Pons (tissue), 1 donor: ENCODE measurements around the gene NUDT15.
"Not testable (repeated sequence)": the region's sequence is repeated elsewhere in the genome, so short reads cannot be mapped to it uniquely, and the experiment has no call there.

Experiments
- DNase-seq: peaks from one replicate; pipeline ENCODE4 v3.0.0-alpha.2; 2016; ENCODE audit warnings: low spot score

NUDT15 gene

DNA sequence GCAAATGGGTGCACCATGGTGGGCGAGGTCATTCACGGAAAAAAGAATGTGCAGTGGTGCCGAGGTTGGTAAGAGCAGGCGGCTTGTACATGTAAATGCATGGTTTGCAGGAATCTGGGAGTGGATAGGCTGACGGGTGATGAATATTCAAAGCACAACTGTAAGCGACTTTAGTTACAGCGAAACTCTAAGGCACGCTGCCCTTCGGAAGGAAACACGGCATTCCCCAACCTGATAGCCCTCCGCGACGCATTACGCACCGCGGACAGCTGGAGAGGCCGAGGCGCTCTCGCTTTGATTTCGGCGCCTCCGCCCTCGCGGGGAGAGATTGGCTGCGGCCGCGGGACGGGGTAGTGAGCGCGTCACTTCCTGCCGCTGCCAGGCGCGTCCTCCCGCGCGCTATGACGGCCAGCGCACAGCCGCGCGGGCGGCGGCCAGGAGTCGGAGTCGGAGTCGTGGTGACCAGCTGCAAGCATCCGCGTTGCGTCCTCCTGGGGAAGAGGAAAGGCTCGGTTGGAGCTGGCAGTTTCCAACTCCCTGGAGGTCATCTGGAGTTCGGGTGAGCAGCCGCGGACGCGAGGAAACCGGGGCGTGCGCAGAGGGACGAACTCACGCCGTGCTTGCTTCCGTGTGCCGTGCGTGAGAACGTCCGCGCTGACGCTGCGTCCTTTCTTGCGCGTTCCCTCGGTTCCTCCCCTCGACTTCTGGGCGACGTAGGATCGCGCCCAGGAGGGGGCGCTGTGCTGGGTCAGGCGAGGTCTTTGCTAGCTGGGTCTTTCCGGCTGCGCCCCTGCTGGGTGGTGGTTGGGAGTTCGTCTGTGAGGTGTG is at the start of gene NUDT15:
TSS of gene NUDT15 (plus strand) at position 381 of the 828 bp plus-strand sequence. CDS start at position 402, 21 bp downstream.
- DNase-seq = peak; percentile 96

DNA sequence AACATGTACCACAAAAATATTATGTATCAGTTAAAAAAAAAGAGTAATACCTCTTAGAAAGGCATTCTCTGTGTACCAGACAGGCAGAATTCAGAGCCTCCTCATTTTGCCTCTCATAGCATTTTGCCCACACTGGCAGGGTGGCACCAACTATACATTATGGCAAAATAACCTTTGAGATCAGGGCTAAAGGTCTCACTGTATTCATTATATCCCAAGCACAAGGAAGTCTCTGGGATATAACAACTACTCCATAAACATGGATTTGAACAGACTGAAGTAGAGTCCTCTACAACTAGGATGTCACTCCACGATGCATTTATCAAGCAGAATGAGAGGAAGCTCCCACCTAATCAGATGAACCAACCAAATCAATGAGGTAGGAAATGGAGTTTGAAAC is 47.1 kb upstream of the NUDT15 start:
- DNase-seq = no peak

DNA sequence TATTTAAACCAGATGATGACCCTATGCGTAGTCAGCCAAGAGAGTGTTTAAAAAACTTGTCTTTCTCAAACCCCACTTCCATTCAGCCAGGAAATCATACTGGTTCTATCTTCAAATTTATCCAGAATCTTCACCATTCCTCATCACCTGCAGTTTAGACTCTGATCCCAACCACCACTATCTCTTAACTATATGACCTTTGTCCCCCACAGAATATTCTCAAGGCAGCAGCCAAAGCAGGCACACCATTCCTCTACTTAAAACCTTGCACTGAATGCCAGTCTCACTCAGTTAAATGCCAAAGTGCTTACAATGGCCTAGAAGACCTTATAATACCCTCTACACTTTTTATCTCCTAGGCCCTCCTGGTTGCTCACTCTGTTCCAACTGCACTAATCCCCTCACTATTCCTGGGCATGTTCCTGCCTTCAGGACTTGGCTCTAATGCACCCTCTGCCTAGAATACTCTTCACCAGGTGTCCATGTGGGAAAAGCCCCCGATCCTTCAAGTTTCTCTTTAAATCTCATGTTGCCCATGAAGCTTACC is 46.5 kb upstream of the NUDT15 start:
- DNase-seq = no peak

- DNase-seq = no peak
Observed at GRCh38 chr13:47991859-47992258, 45.7 kb upstream of the NUDT15 start.

GRCh38 chr13:47997384-47997783 is 40.1 kb upstream of the NUDT15 start:
- no peak for DNase-seq

DNA sequence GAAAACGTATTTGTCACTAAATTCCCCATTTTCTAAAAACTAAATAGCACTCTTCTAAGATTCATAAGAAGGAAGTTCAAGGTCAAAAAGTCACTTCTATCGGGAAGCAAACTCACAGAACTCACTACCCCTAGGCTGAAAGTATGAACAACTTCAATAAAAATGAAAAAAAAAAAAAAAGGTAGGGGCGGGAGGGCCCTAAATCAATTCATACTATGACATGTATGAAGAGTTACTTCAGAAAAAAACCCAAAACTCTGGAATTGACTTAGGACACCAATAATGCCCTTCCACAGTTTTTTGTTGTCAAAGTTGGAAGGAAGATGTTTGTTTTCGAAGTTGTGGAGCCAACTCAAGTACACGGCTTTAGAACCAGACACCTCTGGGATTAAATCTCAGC is 37.6 kb upstream of the NUDT15 start:
- DNase-seq = no peak

DNA sequence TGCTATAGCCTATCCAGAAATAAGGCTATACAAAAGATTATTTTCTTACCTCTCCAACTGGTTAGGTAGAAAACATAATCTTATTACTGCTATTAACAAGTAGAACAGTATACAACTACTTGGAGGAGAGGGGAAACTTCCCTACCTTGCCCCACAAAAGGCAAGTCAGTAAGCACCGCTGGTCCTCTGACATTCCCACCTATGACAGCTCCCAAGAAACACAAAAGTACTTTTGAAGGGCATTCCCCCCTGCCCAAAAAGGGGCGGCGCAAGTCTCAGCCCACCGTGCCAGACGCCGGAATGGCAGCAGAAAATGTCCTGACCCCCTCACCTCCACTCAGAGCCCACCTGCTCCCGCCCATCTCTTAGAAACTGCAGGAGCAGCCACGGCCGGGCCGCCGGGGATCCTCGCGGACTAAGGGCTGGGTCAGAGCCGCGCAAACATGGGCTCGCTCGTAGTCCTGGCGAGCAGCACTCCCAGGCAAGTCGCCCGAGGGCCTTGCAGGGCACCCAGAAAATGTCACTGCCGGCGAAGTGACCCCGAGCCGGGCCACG is 36.9 kb upstream of the NUDT15 start:
- peak; percentile 11 for DNase-seq

GRCh38 chr13:48001114-48001881 is 36.2 kb upstream of the NUDT15 start, which contains the start of gene SUCLA2:
Gene SUCLA2, minus strand, starts transcription at chr13:48001273. Its CDS starts 4 bp downstream, at chr13:48001269.
- peak; percentile 86 for DNase-seq

- not testable (repeated sequence) for DNase-seq
Observed at GRCh38 chr13:48001999-48002398, 35.5 kb upstream of the NUDT15 start.

- DNase-seq = peak; percentile 73
Observed at GRCh38 chr13:48004201-48004600, 33.3 kb upstream of the NUDT15 start.

DNA sequence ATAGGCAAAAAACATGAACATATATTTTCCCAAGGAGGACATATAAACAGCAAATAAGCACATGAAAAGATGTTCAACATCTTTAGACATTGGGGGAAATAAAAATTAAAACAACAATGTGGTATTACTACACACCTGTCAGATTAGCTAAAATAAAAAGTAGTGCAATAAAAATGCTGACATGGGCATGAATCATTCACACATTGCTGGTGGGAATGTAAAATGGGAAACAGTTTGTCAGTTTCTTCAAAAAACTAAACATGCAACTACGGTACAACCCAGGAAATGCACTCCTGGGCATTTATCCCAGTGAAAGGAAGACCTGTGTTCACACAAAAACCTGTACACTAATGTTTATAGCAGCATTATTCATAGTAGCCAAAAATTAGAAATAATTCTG is 31.1 kb upstream of the NUDT15 start:
- no peak for DNase-seq

DNA sequence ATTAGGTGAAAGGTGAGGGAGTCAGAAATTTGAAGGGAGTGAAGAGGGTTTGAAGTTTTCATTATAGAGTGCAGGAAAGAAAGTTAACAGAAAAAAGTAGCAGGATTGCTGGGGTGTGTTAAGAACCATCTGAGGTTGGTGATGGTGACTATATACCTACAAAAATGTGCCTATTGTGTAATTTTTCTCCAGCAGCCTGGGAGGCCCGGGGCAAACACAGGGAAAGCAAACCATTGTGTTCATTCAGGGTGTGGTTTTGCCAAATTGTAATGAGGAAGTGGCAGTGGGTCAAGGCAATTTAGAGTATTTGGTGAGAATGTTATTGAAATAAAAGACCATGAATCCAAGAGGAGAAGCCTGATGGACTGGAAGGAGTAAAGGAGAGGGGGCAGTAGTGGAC is 28.2 kb upstream of the NUDT15 start:
- no peak for DNase-seq

DNA sequence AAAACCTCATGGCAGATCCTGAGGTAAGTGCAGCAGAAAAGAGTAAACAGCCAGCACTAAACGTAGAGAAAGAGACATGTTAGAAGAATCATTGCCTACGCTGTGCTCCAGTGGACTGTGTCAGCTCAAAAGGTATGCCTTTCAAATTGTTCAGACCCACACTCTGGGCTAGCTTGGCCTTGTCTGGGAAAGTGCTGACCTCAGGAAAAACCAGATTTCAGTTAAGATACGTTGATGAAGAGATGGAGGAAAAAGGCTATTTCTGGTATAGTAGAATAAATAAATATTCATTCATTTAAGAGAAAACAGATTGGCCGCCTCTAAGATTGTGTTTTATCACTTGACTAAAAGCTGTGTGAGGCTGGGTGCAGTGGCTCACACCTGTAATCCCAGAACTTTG is 26.8 kb upstream of the NUDT15 start:
- no peak for DNase-seq

GRCh38 chr13:48012668-48013067 is 24.9 kb upstream of the NUDT15 start:
- no peak for DNase-seq

- DNase-seq = no peak
Observed at GRCh38 chr13:48014359-48014758, 23.2 kb upstream of the NUDT15 start.

DNA sequence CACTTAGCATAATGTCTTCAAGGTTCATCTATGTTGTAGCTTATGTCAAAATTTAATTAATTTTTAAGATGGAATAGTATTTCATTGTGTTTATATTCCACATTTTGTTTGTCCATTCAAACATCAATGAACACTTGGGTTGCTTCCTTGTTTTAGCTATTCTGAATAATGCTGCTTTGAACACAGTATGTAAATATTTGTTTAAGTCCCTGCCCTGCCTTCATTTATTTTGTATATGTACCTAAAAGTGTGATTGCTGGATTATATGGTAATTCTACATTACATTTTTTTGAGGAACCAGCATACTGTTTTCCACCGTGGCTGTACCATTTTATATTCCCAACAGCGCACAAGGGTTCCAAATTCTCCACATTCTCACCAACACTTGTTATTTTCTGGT is 18.9 kb upstream of the NUDT15 start:
- DNase-seq = no peak

DNA sequence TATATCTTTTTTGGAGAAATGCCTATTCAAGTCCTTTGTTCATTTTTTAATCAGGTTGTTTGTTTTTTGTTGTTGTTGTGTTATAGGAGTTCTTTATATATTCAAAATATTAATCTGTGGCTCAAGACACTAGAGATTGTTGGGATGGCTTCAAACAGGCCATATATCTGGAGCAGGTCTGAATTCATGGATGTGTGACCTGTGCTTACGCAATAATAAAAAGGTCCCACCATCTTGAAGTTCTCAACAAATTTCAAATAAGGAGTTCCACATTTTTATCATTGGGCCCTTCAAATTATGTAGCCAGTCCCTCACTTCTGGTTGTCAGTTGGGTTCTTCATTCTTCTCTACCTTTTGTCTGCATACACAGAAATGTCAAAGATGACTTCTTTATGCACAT is 17.7 kb upstream of the NUDT15 start:
- DNase-seq = no peak

DNA sequence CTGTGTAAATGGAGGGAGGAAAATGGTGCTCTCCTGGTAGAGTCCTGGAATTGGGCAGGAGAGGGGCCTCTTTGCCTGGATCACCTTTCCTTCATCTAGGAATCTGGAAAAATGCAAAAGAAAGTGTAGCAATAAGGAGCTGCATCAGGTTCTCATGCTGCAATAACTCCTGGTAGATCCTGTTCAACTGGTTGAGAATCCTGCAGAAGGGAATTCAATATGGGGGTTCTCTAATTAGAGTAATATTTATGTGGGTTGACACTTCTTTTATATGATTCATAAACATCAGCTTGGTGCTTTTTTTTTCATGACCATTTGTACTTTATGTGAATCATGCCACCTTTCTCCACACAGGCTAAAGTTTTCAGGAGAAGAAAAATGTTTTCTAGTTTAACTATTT is 9.5 kb upstream of the NUDT15 start:
- DNase-seq = no peak

- DNase-seq = no peak
Observed at GRCh38 chr13:48029859-48030258, 7.7 kb upstream of the NUDT15 start.

DNA sequence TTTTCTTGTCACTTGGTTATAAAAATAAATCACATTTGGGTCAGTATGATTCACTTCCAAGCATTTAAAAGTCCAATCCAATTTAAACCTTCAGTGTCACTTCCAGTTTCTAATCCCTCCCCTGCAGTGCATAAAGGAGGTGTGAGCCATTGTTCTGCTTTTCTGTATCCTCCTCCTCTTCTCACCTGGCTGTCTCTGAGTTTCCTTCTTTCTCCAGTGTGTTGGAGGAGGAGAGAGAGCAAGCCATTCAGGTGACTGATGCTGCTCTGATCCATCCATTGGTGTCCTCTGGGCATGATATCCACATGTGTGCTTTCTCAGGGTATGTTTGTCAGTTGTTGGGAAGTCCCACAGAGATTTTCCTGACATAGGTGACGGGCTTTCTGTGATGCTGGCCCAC is 1.2 kb downstream of the NUDT15 start:
- DNase-seq = no peak

DNA sequence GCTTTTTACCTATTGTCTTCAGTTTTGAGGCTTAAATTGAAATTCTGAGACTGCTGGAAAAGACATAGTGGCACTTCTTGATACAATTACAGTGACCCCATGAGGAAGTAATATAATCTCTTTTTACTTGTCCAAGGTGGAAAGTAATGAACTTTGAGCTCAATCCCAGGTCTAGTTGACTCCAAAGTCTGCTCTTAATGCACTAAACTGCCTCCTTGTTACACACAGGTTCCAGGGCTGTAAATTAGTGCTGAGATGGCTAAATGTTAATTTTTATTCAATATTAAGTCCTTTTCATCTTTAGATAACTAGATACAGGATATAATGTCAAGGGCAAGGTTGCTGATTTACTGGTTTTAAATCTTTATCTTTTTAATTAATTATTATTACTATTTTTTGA is 2.5 kb downstream of the NUDT15 start:
- DNase-seq = no peak

GRCh38 chr13:48040896-48041295 is 3.4 kb downstream of the NUDT15 start:
- no peak for DNase-seq

- DNase-seq = no peak
Observed at GRCh38 chr13:48042894-48043293, 5.4 kb downstream of the NUDT15 start.
